DMS153 (cell line): ENCODE data around the gene CENPA.
"Not testable (repeated sequence)": the region's sequence is repeated elsewhere in the genome, so short reads cannot be mapped to it uniquely, and the experiment has no call there.

Experiments
- DNase-seq: peaks from one replicate; lab custom pipeline; 2025; lab: John Stamatoyannopoulos, UW

Gene CENPA

DNA sequence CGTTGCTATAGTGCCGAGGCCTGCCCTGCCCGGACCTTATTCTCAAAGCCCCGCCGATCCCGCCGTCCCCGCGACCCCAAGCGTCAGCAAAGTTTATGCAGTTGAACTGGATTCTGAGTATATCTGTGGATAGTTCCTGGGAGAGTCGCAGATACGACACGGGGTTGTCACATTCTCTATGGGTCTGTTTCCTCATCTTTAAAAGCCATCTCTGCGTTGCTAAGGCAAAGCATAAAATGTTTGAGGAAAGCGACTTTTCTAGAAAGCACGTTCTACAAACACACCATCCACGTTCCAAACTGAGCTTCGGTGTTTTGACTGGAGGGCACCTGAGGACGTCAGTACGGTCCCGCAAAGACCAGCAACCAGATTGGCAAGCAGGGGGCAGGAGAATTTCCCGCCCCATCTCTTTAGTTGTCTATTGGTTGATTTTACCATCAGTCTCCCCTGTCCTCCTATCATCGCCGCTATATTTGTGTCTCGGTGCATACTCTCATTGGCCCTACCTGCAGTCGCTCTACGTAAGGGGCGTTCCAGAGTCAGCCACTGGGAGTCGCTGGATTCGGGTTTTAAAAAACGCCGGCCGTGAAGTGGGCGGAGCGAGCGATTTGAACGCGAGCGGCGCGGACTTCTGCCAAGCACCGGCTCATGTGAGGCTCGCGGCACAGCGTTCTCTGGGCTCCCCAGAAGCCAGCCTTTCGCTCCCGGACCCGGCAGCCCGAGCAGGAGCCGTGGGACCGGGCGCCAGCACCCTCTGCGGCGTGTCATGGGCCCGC, at the start of gene CENPA:
TSS of gene CENPA (plus strand) at position 626 of the 776 bp plus-strand sequence. CDS start at position 767, 141 bp downstream.
- DNase-seq, result peak; percentile 98

DNA sequence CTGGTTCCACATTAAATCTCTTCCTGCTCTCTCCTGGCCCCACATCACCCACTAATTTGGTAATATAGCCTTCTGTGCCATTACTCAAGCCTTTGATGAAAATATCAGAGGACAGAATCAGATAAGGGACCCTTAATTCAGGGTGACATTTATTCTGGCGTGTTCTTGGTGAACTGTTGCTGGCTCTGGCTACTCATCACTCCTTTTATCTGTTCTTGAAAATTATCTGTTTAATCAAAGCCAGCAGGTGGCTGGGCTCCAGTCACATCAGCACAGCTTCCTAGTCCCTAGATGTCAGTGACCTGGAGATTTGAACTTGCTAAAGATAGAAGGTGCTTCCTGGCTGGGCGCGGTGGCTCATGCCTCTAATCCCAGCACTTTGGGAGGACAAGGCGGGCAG, 48.6 kb upstream of the CENPA start:
- no peak for DNase-seq

DNA sequence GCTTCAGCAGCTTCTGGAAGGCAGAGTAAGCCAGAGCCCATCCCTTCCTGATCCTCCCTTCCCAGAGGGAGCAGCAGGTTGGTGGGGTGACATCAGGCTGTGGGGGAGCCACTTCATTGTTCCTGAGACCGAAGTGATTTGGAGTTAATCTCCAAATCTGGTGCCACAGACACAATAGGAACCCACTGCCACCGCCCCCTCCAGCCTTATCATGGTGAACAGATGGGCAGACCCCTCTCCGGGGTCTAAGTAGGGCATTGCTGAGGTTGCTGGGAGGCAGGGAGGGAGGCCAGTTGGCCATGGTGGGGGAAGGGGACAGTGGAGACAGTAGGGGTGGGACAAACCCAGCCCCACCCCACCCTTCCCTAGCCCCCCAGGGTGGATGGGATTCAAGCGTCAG, 47.4 kb upstream of the CENPA start:
- no peak for DNase-seq

DNA sequence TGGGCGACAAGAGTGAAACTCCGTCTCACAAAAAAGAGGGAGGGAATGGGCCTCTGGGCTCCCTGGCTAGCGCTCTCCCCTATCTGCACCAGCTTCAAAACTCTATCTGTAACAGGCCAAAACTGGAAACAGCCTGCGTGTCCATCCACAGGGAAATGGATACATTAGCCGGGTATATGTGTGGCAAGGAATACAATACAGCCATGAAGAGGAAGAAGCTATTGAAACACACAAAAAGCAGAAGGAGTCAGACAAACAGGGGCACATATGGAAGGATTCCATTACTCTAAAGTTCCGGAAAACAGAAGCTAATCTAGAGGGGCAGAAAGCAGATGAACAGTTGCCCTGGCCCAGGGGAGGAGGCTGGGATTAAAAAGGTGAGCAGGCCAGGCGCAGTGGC, 46.3 kb upstream of the CENPA start:
- no peak for DNase-seq

DNA sequence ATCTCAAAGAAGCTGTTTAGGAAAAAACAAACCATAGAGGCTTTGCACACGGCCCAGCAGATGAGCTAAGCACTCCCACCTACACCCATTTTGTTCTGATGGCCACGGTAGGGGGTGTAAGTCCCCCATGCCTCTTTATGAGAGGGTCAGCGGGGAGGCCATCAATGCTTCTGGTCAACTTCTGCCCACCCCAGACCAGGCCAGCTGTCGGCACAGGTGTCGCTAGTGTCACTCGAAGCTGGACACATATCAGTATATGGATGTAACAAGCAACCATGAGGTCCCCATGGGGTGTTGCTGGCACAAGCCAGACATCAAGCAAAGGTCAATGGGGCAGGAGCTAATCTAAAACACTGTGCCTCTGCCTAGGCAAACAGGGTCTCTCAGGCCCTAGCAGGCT, 45.5 kb upstream of the CENPA start:
- no peak for DNase-seq

DNA sequence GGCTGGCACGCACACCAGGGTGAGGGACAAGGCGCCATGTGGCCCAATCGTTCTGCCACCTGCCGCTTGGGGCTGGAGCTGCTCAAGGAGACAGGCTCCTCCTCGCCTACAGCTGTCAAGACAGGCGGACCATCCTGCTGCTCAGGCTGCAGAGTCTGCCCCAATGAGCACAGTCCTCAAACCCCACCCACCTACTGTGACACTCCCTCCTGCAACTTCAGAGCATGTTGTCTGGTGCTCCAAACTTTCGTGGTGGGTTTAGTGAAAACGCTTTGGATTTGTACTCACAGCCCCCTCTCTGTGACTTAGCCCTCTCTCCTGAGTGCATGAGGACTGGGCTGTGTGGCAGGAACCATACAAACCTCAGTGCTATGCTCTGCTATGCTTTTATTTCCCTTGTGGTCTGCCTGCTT, 45.0 kb upstream of the CENPA start:
- DNase-seq, result no peak

DNA sequence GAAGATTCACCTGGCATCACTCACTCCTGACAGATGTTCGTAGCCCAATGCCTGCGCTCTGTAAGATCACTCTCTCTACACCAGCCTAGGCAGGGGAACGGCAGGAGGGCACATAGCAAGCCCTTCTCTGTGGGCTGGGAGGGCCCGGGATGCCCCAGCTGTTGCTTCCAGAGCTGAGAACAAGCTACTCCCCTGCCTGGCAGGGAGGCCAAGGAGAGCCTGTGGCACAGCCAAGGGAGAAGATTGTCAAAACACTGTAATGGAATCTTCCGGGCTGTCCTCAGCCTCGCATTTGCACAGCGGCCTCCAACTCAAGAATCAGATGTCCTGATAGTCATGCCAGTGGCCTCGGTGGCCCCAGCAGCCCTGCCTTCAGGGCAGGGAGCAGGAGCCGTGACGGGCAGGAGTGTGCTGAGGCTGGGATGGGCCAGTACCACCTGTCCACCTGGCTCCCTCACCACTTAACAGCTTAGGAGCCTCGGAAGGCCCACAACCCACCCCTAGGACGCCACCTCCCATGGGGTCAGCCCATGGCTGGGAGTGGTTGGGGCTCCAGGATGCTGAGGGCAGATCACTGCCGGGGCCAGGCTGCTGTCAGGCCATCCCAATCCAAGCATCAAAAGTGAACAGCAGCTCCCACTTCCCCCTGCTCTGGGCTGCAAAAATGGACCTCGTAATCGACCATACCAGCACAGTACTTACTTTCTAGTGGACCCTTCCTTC, 43.6 kb upstream of the CENPA start:
- DNase-seq, result no peak

DNA sequence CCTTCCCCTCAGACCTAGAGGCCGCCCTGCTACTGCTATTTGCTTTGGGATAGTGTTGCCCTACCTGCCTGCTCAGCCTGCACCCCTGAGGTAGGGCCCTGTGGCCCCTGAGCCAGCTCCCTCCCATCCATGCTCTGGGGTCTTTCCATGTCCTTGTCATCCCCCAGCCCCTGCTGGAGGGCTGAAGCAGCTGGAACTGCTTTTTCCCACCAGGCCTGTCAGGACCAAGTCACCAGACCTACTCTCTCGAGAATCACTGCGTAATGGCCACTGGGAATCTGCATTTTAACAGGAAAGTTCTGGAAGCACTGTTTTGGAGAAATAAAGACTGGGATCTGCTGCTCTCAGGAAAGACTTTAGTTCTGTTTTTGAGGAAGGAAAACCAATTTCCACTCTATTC, 42.0 kb upstream of the CENPA start:
- DNase-seq, result no peak

DNA sequence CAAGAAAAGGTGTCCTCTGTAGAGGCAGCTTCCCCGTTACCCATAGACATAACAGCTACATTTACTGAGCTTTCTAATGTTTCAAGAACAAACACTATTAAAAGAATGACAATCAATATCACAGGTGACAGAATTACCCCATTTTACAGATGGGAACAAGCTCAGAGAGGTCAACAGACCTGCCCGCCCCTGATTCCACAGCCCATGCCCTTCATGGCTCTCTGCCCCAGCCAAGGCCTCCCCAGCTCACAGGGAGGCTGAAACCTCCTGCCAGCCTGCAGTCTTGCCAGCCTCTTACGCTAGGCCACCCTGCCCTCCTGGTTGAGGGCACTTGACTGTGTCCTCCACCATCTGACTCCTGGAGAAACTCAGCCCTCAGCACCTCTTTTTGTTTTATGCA, 40.9 kb upstream of the CENPA start:
- no peak for DNase-seq

DNA sequence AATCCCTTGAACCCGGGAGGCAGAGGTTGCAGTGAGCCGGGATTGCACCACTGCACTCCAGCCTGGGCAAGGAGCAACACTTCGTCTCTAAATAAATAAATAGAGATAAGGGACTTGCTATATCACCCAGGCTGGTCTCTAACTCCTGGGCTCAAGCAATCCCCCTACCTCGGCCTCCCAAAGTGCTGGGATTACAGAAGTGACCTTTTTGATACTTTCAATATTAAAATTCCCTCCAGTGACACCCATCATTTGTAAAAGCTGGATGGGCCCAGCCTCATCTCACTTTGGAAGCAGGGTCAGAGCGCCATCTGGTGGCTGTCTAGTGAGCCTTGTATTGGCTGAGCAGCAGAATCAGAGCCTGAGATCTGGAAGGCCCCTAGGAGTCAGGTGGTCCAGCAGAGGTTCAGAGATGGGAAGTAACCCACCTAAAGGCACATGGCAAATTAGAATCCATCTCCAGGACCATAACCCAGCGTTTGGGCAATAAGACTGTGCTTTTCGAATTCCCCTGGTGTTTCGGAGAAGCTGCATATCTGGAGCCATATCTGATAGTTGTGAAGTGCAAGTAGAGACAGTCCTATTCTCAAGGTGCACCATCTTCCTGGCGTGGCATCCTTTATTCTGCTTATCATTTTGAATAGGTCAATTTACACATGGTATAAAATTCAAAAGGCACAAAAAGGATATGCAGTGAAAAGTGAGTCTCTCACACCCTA, 40.1 kb upstream of the CENPA start:
- no peak for DNase-seq

DNA sequence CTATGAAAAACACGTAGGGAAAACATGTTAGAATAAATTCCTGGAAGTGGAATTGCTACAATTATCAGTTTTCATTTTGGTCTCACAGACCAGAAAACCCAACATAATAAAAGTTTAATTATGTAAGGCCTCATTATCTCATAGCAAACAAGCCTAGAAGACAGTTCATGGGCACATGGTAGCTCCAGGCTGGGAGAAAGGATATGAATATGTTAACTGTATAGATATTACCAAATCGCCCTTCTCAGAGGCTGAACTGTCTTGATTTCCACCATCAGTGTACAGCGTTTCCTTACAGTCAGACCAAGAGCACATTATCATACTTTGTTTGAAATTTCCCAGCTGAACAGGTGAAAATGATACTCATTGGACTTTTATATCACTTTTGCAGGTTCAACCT, 38.9 kb upstream of the CENPA start:
- no peak for DNase-seq

DNA sequence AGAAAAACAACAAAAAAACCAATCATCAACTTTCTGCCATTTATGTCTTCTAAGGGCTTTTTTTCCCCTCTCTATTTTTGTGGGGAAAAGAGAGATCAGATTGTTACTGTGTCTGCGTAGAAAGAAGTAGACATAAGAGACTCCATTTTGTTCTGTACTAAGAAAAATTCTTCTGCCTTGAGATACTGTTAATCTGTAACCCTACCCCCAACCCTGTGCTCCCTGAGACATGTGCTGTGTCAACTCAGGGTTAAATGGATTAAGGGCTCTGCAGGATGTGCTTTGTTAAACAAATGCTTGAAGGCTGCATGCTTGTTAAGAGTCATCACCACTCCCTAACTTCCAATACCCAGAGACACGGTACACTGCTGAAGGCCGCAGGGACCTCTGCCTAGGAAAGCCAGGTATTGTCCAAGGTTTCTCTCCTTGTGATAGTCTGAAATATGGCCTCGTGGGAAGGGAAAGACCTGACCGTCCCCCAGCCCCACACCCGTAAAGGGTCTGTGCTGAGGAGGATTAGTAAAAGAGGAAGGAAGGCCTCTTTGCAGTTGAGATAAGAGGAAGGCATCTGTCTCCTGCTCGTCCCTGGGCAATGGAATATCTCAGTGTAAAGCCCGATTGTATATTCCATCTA, 36.0 kb upstream of the CENPA start:
- peak; percentile 35 for DNase-seq

DNA sequence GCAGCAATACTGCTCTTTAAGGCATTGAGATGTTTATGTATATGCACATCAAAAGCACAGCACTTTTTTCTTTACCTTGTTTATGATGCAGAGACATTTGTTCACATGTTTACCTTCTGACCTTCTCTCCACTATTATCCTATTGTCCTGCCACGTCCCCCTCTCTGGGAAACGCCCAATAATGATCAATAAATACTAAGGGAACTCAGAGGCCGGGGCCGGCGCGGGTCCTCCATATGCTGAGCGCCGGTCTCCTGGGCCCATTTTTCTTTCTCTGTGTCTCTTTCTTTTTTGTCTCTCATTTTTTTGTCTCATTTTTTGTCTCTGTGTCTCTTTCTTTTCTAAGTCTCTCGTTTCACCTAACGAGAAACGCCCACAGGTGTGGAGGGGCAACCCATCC, 35.4 kb upstream of the CENPA start:
- not testable (repeated sequence) for DNase-seq

DNA sequence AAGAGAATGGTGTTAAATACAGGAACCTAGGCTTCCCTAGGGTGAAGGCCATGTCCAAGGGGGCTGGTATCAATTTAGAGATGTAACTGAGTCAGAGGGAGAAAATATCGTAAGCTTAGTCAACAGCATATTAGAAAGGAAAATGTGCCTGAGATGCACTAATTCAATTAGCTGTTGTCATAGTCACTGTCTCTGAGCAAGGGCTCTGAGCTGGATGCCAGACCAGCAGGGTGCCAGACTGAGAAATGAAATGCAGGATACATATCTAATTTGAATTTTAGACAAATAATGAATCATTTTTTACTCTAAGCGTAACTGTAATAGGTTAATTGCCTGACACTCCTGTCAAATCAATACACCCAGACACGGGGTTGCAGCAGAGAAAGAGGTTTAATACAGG, 33.2 kb upstream of the CENPA start:
- no peak for DNase-seq

DNA sequence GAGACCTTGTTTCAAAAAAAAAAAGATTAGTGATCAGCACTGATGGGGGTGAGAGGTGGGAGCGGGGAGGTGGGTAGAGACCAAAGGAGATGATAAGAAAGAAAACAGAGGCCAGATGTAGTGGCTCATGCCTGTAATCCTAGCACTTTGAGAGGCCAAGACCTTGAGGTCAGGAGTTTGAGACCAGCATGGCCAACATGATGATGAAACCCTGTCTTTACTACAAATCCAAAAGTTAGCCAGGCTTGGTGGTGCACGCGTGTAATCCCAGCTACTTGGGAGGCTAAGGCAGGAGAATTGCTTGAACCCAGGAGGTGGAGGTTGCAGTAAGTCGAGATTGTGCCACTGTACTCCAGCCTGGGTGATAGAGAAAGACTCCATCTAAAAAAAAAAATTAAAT, 31.3 kb upstream of the CENPA start:
- no peak for DNase-seq

DNA sequence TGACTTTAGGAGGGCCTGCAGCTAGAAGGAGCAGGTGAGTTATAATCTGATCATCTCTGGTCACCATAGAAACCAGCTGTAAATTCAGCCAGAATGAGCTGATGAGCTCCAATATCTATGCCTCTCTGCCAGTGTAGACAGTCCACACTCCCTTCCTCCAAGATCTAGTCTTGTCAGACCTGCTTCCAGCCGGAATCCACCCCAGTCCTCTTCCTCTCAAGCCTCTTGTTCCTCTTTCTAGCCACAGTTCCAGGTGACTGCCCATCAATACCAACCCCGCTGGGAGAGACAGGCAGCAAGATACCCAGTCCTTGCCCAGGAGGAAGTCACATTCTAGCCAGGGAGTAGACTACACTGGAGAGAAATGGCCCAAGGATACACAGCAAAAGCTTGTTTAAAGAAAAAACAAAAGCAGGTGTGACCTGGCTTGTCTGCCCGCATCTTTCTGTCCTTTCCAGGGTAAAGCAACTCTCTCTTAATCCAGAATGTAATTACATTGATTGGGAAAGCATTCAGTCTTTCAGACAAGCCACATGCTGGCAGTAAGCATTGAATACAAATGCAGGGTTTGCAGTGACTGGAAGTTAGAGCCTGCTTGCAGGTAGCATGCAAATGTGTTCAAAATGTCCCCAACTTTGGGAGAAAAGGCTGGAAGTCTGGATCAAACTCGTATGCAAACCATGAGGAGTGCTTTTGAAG, 30.7 kb upstream of the CENPA start:
- DNase-seq, result no peak

DNA sequence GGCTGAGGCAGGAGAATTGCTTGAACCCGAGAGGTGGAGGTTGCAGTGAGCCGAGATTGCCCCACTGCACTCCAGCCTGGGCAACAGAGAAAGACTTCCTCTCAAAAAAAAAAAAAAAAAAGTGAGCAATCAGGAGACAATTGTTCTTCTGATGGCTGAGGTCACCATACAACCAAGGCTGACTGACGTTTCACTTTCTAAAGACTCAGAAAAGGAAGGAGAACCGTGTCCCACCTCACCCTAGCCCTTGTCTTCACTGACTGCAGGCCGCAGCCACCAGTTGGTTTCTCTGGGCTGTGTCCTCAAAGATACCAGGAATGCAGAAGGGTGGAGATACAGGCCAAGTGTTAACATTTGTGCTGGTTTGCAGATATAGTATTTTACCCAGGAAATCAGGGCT, 29.5 kb upstream of the CENPA start:
- no peak for DNase-seq

DNA sequence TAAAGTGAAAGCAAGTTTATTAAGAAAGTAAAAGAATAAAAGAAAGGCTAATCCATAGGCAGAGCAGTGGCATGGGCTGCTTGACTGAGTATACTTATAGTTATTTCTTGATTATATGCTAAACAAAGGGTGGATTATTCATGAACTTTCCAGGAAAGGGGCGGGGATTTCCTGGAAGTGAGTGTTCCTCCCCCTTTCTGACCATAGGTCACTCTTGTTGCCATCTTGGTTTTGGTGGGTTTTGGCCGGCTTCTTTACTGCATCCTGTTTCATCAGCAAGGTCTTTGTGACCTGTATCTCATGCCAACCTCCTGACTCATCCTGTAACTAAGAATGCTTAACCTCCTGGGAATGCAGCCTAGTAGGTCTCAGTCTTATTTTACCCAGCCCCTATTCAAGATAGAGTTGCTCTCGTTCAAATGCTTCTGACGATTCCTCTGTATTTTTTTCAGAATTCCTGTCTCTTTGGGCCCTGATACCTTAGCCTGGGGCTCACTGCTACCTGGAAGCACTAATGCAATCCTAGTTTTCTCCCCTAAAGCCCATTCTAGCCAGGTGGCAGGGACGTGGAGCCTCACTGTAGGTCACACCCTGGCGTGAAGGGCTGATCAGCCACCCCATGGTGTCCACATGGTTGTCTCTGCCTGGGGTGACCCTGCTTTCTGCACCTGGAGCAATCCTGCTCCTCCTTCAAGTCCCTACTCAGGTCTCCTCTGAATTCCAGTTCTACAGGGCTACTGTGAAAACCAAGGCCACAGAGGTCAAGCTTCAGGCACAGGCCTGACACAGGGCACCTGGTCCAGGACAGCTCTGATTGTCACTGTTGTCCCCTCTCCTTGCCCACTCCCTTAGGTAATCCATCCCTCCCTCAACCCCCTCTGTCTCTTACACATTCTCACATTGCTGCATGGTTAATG, 27.7 kb upstream of the CENPA start:
- no peak for DNase-seq

DNA sequence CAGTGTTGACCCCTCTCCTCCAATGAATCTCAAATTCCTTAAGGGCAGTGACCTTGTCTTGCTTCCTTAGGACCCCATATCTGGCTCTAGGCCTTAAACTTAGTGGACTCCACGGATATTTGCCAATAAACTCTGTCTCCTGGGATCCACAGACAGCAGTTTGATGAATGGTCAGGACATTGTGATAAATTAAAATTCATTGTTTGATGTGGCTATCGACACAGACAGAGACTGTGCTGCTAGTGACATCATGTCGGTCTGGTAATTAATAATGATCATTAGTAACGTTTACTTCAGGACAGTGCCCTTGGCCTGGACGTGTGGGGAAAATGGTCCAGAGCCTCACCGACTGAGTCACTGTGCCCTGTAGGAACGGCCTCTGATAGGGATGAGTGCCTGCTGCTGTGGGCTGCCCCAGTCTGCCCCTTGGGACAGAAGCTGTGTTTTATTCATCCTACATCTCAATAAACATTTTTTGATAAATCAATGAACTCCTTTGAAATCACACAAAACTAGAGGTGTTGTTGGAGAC, 27.0 kb upstream of the CENPA start:
- DNase-seq, result no peak

DNA sequence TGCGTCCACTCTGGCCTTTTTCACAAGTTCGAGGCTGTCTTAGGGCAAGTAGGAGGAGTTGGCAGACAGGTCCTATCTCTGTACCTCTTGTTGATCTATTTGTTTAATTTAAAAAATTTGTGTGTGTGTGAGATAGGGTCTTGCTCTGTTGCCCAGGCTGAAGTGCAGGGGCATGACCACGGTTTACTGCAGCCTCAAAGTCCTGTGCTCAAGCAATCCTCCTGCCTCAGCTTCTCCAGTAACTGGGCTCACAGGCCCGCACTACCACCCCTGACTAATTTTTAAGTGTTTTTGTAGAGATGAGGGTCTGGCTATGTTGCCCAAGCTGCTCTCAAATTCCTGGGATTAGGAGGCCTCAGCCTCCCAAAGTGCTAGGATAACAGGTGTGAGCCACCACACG, 26.0 kb upstream of the CENPA start:
- DNase-seq, result no peak

DNA sequence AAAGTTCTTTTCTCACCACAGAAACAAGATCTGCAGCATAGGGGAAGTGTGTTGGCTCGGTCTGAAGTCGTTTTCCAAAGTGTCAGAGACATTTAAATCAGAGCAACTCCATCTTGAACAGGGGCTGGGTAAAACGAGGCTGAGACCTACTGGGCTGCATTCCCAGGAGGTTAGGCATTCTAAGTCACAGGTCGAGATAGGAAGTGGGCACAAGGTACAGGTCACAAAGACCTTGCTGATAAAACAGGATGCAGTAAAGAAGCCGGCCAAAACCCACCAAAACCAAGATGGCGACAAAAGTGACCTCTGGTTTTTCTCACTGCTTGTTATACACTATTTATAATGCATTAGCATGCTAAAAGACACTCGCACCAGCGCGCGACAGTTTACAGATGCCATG, 24.9 kb upstream of the CENPA start:
- not testable (repeated sequence) for DNase-seq
